Measurements from ENCODE around the gene KCNIP1. TPM values are rescaled to one million over a fixed set of nuclear protein-coding genes. Genes with fewer than 3 reads are reported as not detected.

KCNIP1 gene
- total and polyA plus RNA-seq, 2 experiments from 2014 or later, result 0.43 to 0.80 TPM

- Histone ChIP-seq H3K27me3 (no peaks in the 10 kb centered on the region), H3K4me2 (no peak overlapping the region), H2AFZ (no peak overlapping the region), H3K4me3 (no peak overlapping the region), H3K9me3 (ENCODE audit: low read depth) (no peaks in the 10 kb centered on the region), H3K79me2 (no peaks in the 10 kb centered on the region), H4K20me1 (ENCODE audit: insufficient read depth, poor library complexity, severe bottlenecking) (no peaks in the 10 kb centered on the region), H3K27ac (peak overlapping the region; percentile 35), H3K4me1 (ENCODE audit: insufficient read depth) (peaks cover 21% of the 10 kb centered on the region), H3K9me2 (replicated peaks; ENCODE audit: insufficient read depth) (no peaks in the 10 kb centered on the region), H3K36me3 (replicated peaks; ENCODE audit: insufficient read depth, low read depth) (no peaks in the 10 kb centered on the region)
- no peak for TF ChIP-seq EZH2 (IDR thresholded peaks at IDR 0.05; ENCODE audit: borderline replicate concordance)
- no peak for TF ChIP-seq EZH2phosphoT487 (IDR thresholded peaks at IDR 0.05; ENCODE audit: low read depth, severe bottlenecking, unreplicated experiment)
- TF ChIP-seq CTCF (IDR thresholded peaks at IDR 0.05; ENCODE audit: poor library complexity), result no peak
- 86% methylated on average over 8 of the region's 8 CpGs for WGBS (ENCODE audit: low lambda C conversion rate, missing lambda C conversion rate)
- DNase-seq (ENCODE audit: low spot score), result no peak
Measured at GRCh38 chr5:170756691-170757090, 252.9 kb downstream of the KCNIP1 start.

GRCh38 chr5:170757182-170757601 is 253.4 kb downstream of the KCNIP1 start:
- H3K79me2 ChIP-seq, result no peaks in the 10 kb centered on the region
- peak overlapping the region; percentile 35 for H3K27ac ChIP-seq
- H3K9me3 ChIP-seq (ENCODE audit: low read depth), result no peaks in the 10 kb centered on the region
- no peaks in the 10 kb centered on the region for H3K27me3 ChIP-seq
- no peak for TF ChIP-seq EZH2phosphoT487 (IDR thresholded peaks at IDR 0.05; ENCODE audit: low read depth, severe bottlenecking, unreplicated experiment)
- no peak for TF ChIP-seq EZH2 (IDR thresholded peaks at IDR 0.05; ENCODE audit: borderline replicate concordance)
- no peak for TF ChIP-seq CTCF (IDR thresholded peaks at IDR 0.05; ENCODE audit: poor library complexity)
- H3K4me3 ChIP-seq, result no peak overlapping the region
- peaks cover 21% of the 10 kb centered on the region for H3K4me1 ChIP-seq (ENCODE audit: insufficient read depth)
- 9% methylated on average over 4 of the region's 4 CpGs for WGBS (ENCODE audit: low lambda C conversion rate, missing lambda C conversion rate)
- DNase-seq (ENCODE audit: low spot score), result peak; percentile 44
- no peaks in the 10 kb centered on the region for H3K36me3 ChIP-seq (replicated peaks; ENCODE audit: insufficient read depth, low read depth)
- no peaks in the 10 kb centered on the region for H3K9me2 ChIP-seq (replicated peaks; ENCODE audit: insufficient read depth)
- peak overlapping the region; percentile 25 for H3K4me2 ChIP-seq
- H4K20me1 ChIP-seq (ENCODE audit: insufficient read depth, poor library complexity, severe bottlenecking), result no peaks in the 10 kb centered on the region
- no peak overlapping the region for H2AFZ ChIP-seq

- peaks cover 21% of the 10 kb centered on the region for H3K4me1 ChIP-seq (ENCODE audit: insufficient read depth)
- H3K36me3 ChIP-seq (replicated peaks; ENCODE audit: insufficient read depth, low read depth), result no peaks in the 10 kb centered on the region
- 48% methylated on average over 2 of the region's 2 CpGs for WGBS (ENCODE audit: low lambda C conversion rate, missing lambda C conversion rate)
- H3K79me2 ChIP-seq, result no peaks in the 10 kb centered on the region
- H2AFZ ChIP-seq, result no peak overlapping the region
- no peaks in the 10 kb centered on the region for H3K9me2 ChIP-seq (replicated peaks; ENCODE audit: insufficient read depth)
- H3K27ac ChIP-seq, result peak overlapping the region; percentile 15
- no peak for TF ChIP-seq CTCF (IDR thresholded peaks at IDR 0.05; ENCODE audit: poor library complexity)
- no peak for TF ChIP-seq EZH2phosphoT487 (IDR thresholded peaks at IDR 0.05; ENCODE audit: low read depth, severe bottlenecking, unreplicated experiment)
- TF ChIP-seq EZH2 (IDR thresholded peaks at IDR 0.05; ENCODE audit: borderline replicate concordance), result no peak
- H3K4me2 ChIP-seq, result peak overlapping the region; percentile 25
- H3K9me3 ChIP-seq (ENCODE audit: low read depth), result no peaks in the 10 kb centered on the region
- no peaks in the 10 kb centered on the region for H4K20me1 ChIP-seq (ENCODE audit: insufficient read depth, poor library complexity, severe bottlenecking)
- H3K4me3 ChIP-seq, result no peak overlapping the region
- no peak for DNase-seq (ENCODE audit: low spot score)
- no peaks in the 10 kb centered on the region for H3K27me3 ChIP-seq
Measured at GRCh38 chr5:170757669-170758068, 253.8 kb downstream of the KCNIP1 start.

GRCh38 chr5:170758481-170758880 is 254.7 kb downstream of the KCNIP1 start:
- Histone ChIP-seq H3K27ac (no peak overlapping the region), H3K4me2 (no peak overlapping the region)
- no peak for TF ChIP-seq CTCF (IDR thresholded peaks at IDR 0.05; ENCODE audit: poor library complexity)
- TF ChIP-seq EZH2 (IDR thresholded peaks at IDR 0.05; ENCODE audit: borderline replicate concordance), result no peak
- TF ChIP-seq EZH2phosphoT487 (IDR thresholded peaks at IDR 0.05; ENCODE audit: low read depth, severe bottlenecking, unreplicated experiment), result no peak

More at GRCh38 chr5:170758481-170758880, 254.7 kb downstream of the KCNIP1 start:
- H2AFZ ChIP-seq, result no peak overlapping the region
- no peaks in the 10 kb centered on the region for H3K27me3 ChIP-seq
- no peaks in the 10 kb centered on the region for H3K79me2 ChIP-seq
- H3K9me3 ChIP-seq (ENCODE audit: low read depth), result no peaks in the 10 kb centered on the region
- H3K4me3 ChIP-seq, result no peak overlapping the region
- H3K4me1 ChIP-seq (ENCODE audit: insufficient read depth), result peaks cover 17% of the 10 kb centered on the region
- no peaks in the 10 kb centered on the region for H4K20me1 ChIP-seq (ENCODE audit: insufficient read depth, poor library complexity, severe bottlenecking)
- H3K36me3 ChIP-seq (replicated peaks; ENCODE audit: insufficient read depth, low read depth), result no peaks in the 10 kb centered on the region
- no peak for DNase-seq (ENCODE audit: low spot score)
- 85% methylated on average over 3 of the region's 3 CpGs for WGBS (ENCODE audit: low lambda C conversion rate, missing lambda C conversion rate)
- H3K9me2 ChIP-seq (replicated peaks; ENCODE audit: insufficient read depth), result no peaks in the 10 kb centered on the region

Data from hepatocyte (in vitro differentiated cells).